BJ (cell line): ENCODE measurements around the gene GALK2. TPM values are rescaled to one million over a fixed set of nuclear protein-coding genes. Genes with fewer than 3 reads are reported as not detected.
"Not testable (repeated sequence)": the region's sequence is repeated elsewhere in the genome, so short reads cannot be mapped to it uniquely, and the experiment has no call there.

Source experiments
- CTCF ChIA-PET: fragments of 350-600 bp; formaldehyde crosslinking; extraction: SDS; loops from one replicate; lab custom pipeline; 2021; ENCODE audit warnings: antibody characterized with exemption, inconsistent platforms; lab: Yijun Ruan, JAX
- POLR2A ChIA-PET: fragments of 300-600 bp; sonication (Branson Sonifier 250); formaldehyde crosslinking; extraction: SDS; loops from one replicate; lab custom pipeline; 2021; ENCODE audit warnings: antibody characterized with exemption; lab: Charles Lee
- DNase-seq: peaks from one replicate; pipeline ENCODE4 v3.0.0-alpha.2; 2011; ENCODE audit warnings: low read depth
- H3K27me3 ChIP-seq: 2 replicates; pipeline ENCODE4 v1.6.0; 2011; ENCODE audit warnings: low read length; ENCODE audit not compliant: control insufficient read depth, insufficient read depth
- H3K36me3 ChIP-seq: 2 replicates; pipeline ENCODE4 v1.5.1; 2011; ENCODE audit warnings: low read length; ENCODE audit not compliant: control insufficient read depth, insufficient read depth
- H3K4me3 ChIP-seq: 2 replicates; pipeline ENCODE4 v1.5.1; 2011; ENCODE audit warnings: low read depth, mild to moderate bottlenecking, control low read depth, low read length
- CTCF ChIP-seq: IDR thresholded peaks from 2 replicates; pipeline ENCODE4 v1.5.1; 2011; ENCODE audit warnings: low read depth, mild to moderate bottlenecking, control low read depth, inconsistent platforms, low read length, moderate library complexity; ENCODE audit not compliant: insufficient read depth
- polyA plus RNA-seq: library from polyadenylated mRNA; depleted of rRNA; stranded (reverse); fragments of >200 nt; gene quantifications from 2 replicates; pipeline ENCODE4 v1.2.3, GENCODE V29; 2011

Gene GALK2
- polyA plus RNA-seq, 1 experiment: 19.4 TPM

- Histone ChIP-seq H3K4me3 (no peak overlapping the region), H3K36me3 (0 out of 2 replicates have a peak, but pooled peaks cover 1% of the 10 kb centered on the region), H3K27me3 (no peaks in the 10 kb centered on the region)
- TF ChIP-seq CTCF: no peak
- DNase-seq: no peak
- ChIA-PET CTCF (interaction anchor here (0.8 to 5.6 kb wide), 3 partner anchors 180 to 812 kb away, joined by 4 to 113 read pairs (median 7); partner anchors contain the start of gene FGF7), POLR2A (no interaction called here)
Measured at GRCh38 chr15:49239105-49239504, 69.1 kb downstream of the GALK2 start.

GRCh38 chr15:49242820-49243219 lies 72.8 kb downstream of the GALK2 start:
- Histone ChIP-seq H3K36me3 (0 out of 2 replicates have a peak, but pooled peaks cover 1% of the 10 kb centered on the region), H3K4me3 (no peak overlapping the region), H3K27me3 (no peaks in the 10 kb centered on the region)
- TF ChIP-seq CTCF: no peak
- POLR2A ChIA-PET: no interaction called here
- CTCF ChIA-PET: interaction anchor here (1.0 to 3.4 kb wide), 4 partner anchors 87 to 298 kb away, joined by 3 to 14 read pairs (median 4); partner anchors contain the start of genes COPS2 and FGF7
- DNase-seq: no peak

GRCh38 chr15:49247556-49248110 lies 77.6 kb downstream of the GALK2 start:
- Histone ChIP-seq H3K4me3 (no peak overlapping the region), H3K27me3 (no peaks in the 10 kb centered on the region), H3K36me3 (no peaks in the 10 kb centered on the region; the same call in 1 of the 2 replicates)
- DNase-seq: peak; percentile 55
- ChIA-PET CTCF (interaction anchor here (1.2 to 1.7 kb wide), 2 partner anchors 174 to 898 kb away, joined by 3 read pairs; no protein-coding TSS in a partner anchor), POLR2A (interaction anchor here (0.6 kb wide), 1 partner anchor 175 kb away, joined by 5 read pairs; the partner anchor contains the start of gene FGF7)
- no peak for TF ChIP-seq CTCF

GRCh38 chr15:49248291-49248690 lies 78.2 kb downstream of the GALK2 start:
- Histone ChIP-seq H3K4me3 (no peak overlapping the region), H3K36me3 (no peaks in the 10 kb centered on the region; the same call in 1 of the 2 replicates), H3K27me3 (no peaks in the 10 kb centered on the region)
- DNase-seq: no peak
- no peak for TF ChIP-seq CTCF
- ChIA-PET POLR2A (no interaction called here), CTCF (interaction anchor here (1.2 kb wide), 1 partner anchor 897 kb away, joined by 3 read pairs; no protein-coding TSS in a partner anchor)

GRCh38 chr15:49255966-49256759 lies 86.1 kb downstream of the GALK2 start:
- Histone ChIP-seq H3K4me3 (no peak overlapping the region), H3K36me3 (no peaks in the 10 kb centered on the region), H3K27me3 (no peaks in the 10 kb centered on the region)
- POLR2A ChIA-PET: no interaction called here
- DNase-seq: no peak
- TF ChIP-seq CTCF: no peak
- CTCF ChIA-PET: no interaction called here

GRCh38 chr15:49265117-49265516 lies 95.1 kb downstream of the GALK2 start:
- POLR2A ChIA-PET, H3K27me3 ChIP-seq, H3K4me3 ChIP-seq, H3K36me3 ChIP-seq, DNase-seq: not testable (repeated sequence)
- CTCF ChIA-PET: interaction anchor here (0.5 to 0.8 kb wide), 2 partner anchors 10 to 43 kb away, joined by 3 read pairs; no protein-coding TSS in a partner anchor
